Suprapubic skin (tissue), 4 donors: ENCODE data around the gene RHOT2.

Source experiments
- EP300 ChIP-seq: sonication (generic); formaldehyde crosslinking; IDR thresholded peaks from one replicate; pipeline ENCODE4 v1.6.1; 2017; ENCODE audit warnings: antibody characterized with exemption
- POLR2A ChIP-seq, 2 donors: fragments of 450-650 bp; IDR thresholded peaks; one replicate each; pipeline ENCODE4 v1.6.1; 2017; ENCODE audit warnings: antibody characterized with exemption in 2 of 2, mild to moderate bottlenecking in 2 of 2, moderate library complexity in 2 of 2
- POLR2AphosphoS5 ChIP-seq, 3 donors: sonication (generic); formaldehyde crosslinking; IDR thresholded peaks; one replicate each; pipeline ENCODE4 v1.6.1; 2017; ENCODE audit warnings: antibody characterized with exemption in 3 of 3
- TF ChIP-seq, protein P1 (sequence below), 2 donors: fragments of 200-600 bp in 1 of 2; fragments of 450-650 bp in 1 of 2; sonication (generic) in 1 of 2; IDR thresholded peaks; one replicate each; pipeline ENCODE4 v1.5.1; 2016 to 2019; ENCODE audit warnings: antibody characterized with exemption in 2 of 2, mild to moderate bottlenecking in 1 of 2, moderate library complexity in 1 of 2

DNA sequence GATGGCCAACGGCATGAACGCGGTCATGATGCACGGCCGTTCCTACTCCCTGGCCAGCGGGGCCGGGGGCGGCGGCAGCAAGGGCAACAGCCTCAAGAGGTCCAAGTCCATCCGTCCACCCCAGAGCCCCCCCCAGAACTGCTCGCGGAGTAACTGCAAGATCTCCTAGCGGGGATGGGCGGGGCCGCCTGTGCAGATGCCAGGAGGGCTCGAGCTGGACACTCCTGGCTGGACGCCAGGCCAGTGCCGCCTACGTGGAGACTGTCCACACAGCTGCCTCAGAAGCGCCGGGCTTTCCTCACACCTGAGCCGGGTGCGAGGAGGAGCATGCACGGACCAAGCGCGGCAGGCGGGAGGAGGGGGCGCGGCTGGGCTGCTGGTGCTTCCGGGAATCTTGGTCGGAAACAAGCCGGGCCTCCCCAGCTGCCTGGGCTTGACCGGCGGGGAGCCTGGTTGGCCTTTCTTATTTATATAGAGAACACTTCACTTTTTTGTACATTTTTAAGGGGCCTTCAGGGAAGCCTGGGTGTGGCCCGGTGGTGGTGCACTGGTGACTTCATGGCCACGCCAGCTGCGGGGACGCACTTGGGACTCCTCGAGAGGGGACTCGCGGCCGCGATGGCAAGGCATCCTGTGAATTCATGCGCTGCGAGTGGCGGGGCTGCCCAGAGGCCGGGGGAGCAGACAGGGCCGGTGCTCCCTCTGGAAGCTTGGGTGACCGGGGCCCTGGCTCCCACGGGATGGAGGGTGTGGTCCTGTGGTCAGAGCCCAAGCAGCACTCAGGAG is 40.3 kb upstream of the RHOT2 start:
- TF ChIP-seq EP300 (no peak), POLR2AphosphoS5 (IDR thresholded peaks at IDR 0.05) (no peak), POLR2A (IDR thresholded peaks at IDR 0.05) (no peak)
- TF ChIP-seq, protein P1, sequence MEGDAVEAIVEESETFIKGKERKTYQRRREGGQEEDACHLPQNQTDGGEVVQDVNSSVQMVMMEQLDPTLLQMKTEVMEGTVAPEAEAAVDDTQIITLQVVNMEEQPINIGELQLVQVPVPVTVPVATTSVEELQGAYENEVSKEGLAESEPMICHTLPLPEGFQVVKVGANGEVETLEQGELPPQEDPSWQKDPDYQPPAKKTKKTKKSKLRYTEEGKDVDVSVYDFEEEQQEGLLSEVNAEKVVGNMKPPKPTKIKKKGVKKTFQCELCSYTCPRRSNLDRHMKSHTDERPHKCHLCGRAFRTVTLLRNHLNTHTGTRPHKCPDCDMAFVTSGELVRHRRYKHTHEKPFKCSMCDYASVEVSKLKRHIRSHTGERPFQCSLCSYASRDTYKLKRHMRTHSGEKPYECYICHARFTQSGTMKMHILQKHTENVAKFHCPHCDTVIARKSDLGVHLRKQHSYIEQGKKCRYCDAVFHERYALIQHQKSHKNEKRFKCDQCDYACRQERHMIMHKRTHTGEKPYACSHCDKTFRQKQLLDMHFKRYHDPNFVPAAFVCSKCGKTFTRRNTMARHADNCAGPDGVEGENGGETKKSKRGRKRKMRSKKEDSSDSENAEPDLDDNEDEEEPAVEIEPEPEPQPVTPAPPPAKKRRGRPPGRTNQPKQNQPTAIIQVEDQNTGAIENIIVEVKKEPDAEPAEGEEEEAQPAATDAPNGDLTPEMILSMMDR (IDR thresholded peaks at IDR 0.05), result no peak
